ENCODE measurements around the gene XRCC1. TPM values are rescaled to one million over a fixed set of nuclear protein-coding genes. Genes with fewer than 3 reads are reported as not detected.
"Not testable (repeated sequence)": the region's sequence is repeated elsewhere in the genome, so short reads cannot be mapped to it uniquely, and the experiment has no call there.

Gene XRCC1
- total and polyA plus RNA-seq, 8 donors, result 25.2 to 70.0 (median 56.9) TPM

- ATAC-seq, result no peak
- intact Hi-C loops (cut with DNase I), result loop anchor here in 1 of 2 donors (10.0 kb wide), 1 partner anchor 92 kb away; no protein-coding TSS in a partner anchor
- Histone ChIP-seq H3K9me3 (no peaks in the 10 kb centered on the region), H3K4me3 (no peak overlapping the region), H3K27ac (no peak overlapping the region), H3K4me1 (no peaks in the 10 kb centered on the region), H3K27me3 (no peaks in the 10 kb centered on the region), H3K36me3 (peaks cover 0 to 63% of the 10 kb centered on the region in 2 donors)
- no peak for TF ChIP-seq CTCF (IDR thresholded peaks at IDR 0.05)
- no peak for DNase-seq
Measured at GRCh38 chr19:43552616-43553015, 22.7 kb downstream of the XRCC1 start.

- ATAC-seq (no peak), DNase-seq (no peak)
- H3K36me3 ChIP-seq, result peaks cover 0 to 63% of the 10 kb centered on the region in 2 donors
- no peak overlapping the region for H3K27ac ChIP-seq
- H3K27me3 ChIP-seq, result no peaks in the 10 kb centered on the region
- intact Hi-C loops (cut with DNase I), result loop anchor here in 1 of 2 donors (10.0 kb wide), 1 partner anchor 93 kb away; no protein-coding TSS in a partner anchor
- no peak overlapping the region for H3K4me3 ChIP-seq
- H3K9me3 ChIP-seq, result no peaks in the 10 kb centered on the region
- no peak for TF ChIP-seq CTCF (IDR thresholded peaks at IDR 0.05)
- no peaks in the 10 kb centered on the region for H3K4me1 ChIP-seq
Measured at GRCh38 chr19:43552198-43552450, 23.2 kb downstream of the XRCC1 start.

GRCh38 chr19:43551399-43552197 lies 23.7 kb downstream of the XRCC1 start:
- Histone ChIP-seq H3K9me3 (no peaks in the 10 kb centered on the region), H3K27me3 (no peaks in the 10 kb centered on the region), H3K4me3 (no peak overlapping the region), H3K36me3 (peaks cover 0 to 67% of the 10 kb centered on the region in 2 donors), H3K4me1 (no peaks in the 10 kb centered on the region), H3K27ac (no peak overlapping the region)
- ATAC-seq (no peak), DNase-seq (no peak)
- intact Hi-C loops (cut with DNase I), result loop anchor here in 1 of 2 donors (10.0 kb wide), 1 partner anchor 93 kb away; no protein-coding TSS in a partner anchor
- TF ChIP-seq CTCF (IDR thresholded peaks at IDR 0.05), result no peak

GRCh38 chr19:43548706-43549105 lies 26.6 kb downstream of the XRCC1 start:
- Histone ChIP-seq H3K9me3 (no peaks in the 10 kb centered on the region), H3K27ac (no peak overlapping the region), H3K4me3 (no peak overlapping the region), H3K4me1 (no peaks in the 10 kb centered on the region), H3K27me3 (no peaks in the 10 kb centered on the region), H3K36me3 (peaks cover 0 to 75% of the 10 kb centered on the region in 2 donors)
- DNase-seq (no peak), ATAC-seq (no peak)
- TF ChIP-seq CTCF (IDR thresholded peaks at IDR 0.05), result no peak
- intact Hi-C loops (cut with DNase I), result no loop called here

- H3K36me3 ChIP-seq, result peaks cover 0 to 75% of the 10 kb centered on the region in 2 donors
- H3K27me3 ChIP-seq; intact Hi-C loops (cut with DNase I); H3K27ac ChIP-seq; H3K4me3 ChIP-seq; H3K4me1 ChIP-seq; ATAC-seq; H3K9me3 ChIP-seq: not testable (repeated sequence)
- peak in 1 of 4 donors; percentile 20 for DNase-seq
Measured at GRCh38 chr19:43547926-43548325, 27.4 kb downstream of the XRCC1 start.

Data from left lung (tissue), 10 donors.